Stimulated activated CD8-positive, alpha-beta memory T cell treated with anti-CD3 and anti-CD28 coated beads, Interleukin-12 subunit alpha, Interleukin-12 subunit beta, amount 100 ng/mL, for 24 hours (primary cell): ENCODE measurements around the gene PADI1.

Experiments
- DNase-seq: peaks from one replicate; pipeline ENCODE4 v3.0.0-alpha.2; 2020; ENCODE audit errors: extremely low read depth

Gene PADI1

DNA sequence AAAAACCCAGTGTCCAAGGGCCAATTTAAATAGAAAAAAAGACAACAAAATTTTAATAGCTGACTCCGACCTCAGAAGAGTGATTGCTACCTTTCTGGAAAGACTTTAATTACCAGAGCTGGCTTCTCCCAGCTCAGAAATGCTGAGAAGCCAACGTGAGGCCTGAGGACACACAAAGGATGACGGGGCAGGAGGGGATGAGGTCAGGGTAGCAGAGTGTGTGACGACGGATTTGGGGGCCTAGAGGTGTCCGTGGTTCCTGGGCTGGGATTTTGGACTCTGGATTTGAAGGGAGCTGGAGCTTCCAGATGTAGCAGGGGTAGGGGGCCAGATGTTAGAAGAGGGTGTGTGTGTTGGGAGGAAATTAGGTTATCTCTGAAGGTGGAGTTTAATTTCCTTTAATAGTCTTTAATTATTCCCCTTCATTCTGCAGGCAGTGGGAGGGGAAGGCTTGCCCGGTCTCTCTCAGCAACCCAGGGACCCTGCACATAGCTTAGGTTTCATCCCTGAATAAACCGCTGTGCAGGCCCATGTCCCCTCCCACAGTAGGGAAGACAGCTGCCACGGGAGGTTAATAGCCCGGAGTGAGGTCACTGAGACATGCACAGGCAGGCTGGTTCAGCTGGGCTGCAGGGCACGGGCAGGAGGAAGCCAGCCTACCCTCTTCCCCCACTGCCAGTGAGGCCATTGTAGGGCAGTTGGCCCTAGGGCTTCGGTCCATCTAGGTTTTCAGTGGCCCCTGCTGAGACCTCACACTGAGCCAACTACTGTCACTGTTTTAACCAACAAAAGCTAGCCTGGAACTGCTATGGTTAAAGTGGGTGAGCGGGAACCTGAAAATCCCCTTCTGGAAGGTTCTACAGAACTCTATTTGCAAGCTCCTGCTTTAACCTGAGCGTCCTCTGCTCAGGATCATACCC lies 40.2 kb downstream of the PADI1 start:
- no peak for DNase-seq

- DNase-seq: no peak
Measured at GRCh38 chr1:17245816-17246325, 40.9 kb downstream of the PADI1 start.

DNA sequence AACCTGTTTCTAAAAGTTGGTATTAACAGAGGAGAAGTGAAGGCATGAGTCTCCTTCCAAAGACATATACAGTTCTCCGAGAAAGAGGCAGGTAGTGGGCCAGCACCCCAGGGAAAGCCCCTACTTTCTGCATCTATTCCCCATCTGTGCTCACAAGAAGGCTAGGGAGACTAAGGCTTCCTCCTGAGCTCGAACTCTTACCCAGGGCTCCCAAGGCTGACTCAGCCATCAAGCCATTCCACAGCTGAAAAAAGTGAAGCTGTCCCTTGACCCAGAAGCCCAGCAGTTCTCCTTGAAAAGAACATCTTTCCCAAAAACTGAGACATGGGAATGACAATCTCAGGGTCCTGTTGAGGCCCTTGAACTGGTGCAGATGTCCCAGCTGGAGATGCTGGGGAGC lies 42.0 kb downstream of the PADI1 start:
- no peak for DNase-seq

GRCh38 chr1:17248781-17249180 lies 43.9 kb downstream of the PADI1 start, which contains the start of gene PADI3:
TSS of gene PADI3 (plus strand) at chr1:17249098. CDS start at chr1:17249138, 40 bp downstream.
- no peak for DNase-seq

- no peak for DNase-seq
Measured at GRCh38 chr1:17250601-17251000, 45.7 kb downstream of the PADI1 start.

DNA sequence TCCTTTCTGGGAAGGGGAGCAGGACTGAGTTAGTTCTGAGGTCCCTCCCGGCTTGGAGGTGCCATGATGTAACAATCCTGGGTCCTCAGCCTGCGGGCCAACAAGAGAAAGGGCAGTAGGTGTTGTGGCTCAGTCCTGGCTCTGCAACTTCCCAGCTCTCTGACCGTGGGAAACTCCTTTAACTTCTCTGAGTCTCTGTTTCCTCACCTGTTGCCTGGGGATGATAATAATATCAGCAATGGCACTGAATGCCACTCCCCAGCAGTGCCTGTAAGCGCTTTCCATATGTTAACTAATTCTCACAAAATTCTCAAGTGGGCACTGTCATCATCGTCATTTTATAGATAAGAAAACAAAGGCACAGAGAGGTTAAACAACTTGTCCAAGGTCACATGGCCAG lies 46.3 kb downstream of the PADI1 start:
- no peak for DNase-seq

- DNase-seq: no peak
Measured at GRCh38 chr1:17251701-17252376, 46.9 kb downstream of the PADI1 start.

- no peak for DNase-seq
Measured at GRCh38 chr1:17255336-17255735, 50.4 kb downstream of the PADI1 start.

DNA sequence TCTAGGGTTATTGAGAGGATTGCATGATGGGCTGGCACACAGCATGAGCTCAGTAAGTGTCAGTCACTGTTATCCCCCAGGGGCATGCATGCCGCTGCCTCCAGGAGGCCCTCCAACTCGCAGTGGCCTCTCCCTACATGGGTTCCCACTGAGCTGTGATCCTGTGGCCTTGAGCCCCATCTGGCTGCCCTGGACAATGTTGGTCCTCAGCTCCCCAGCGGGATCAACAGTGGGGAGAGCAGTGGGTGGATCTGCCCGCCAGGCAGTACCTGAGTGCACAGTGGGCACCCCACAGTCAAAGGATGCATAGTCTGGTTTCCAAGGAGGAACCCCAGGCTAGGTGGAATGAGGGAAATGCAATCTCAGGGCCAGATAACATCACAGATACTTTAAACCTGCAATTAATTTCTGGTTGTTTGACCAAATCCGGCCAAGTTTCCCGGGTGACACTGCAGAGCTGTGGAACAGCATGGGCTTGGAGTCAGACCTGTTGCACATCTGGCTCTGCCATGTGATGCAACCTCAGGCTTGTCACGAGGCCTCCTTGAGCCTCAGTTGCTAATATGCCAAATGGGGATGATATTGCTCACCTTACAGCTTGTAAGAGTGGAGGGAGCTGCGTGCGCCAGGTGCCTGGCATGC lies 53.3 kb downstream of the PADI1 start:
- no peak for DNase-seq

GRCh38 chr1:17258758-17259130 lies 53.8 kb downstream of the PADI1 start:
- no peak for DNase-seq

GRCh38 chr1:17259233-17259873 lies 54.4 kb downstream of the PADI1 start:
- DNase-seq: no peak

GRCh38 chr1:17260264-17260663 lies 55.3 kb downstream of the PADI1 start:
- DNase-seq: no peak

- DNase-seq: no peak
Measured at GRCh38 chr1:17260738-17261137, 55.8 kb downstream of the PADI1 start.

GRCh38 chr1:17263936-17264335 lies 59.0 kb downstream of the PADI1 start:
- no peak for DNase-seq

GRCh38 chr1:17264470-17264869 lies 59.5 kb downstream of the PADI1 start:
- DNase-seq: no peak

DNA sequence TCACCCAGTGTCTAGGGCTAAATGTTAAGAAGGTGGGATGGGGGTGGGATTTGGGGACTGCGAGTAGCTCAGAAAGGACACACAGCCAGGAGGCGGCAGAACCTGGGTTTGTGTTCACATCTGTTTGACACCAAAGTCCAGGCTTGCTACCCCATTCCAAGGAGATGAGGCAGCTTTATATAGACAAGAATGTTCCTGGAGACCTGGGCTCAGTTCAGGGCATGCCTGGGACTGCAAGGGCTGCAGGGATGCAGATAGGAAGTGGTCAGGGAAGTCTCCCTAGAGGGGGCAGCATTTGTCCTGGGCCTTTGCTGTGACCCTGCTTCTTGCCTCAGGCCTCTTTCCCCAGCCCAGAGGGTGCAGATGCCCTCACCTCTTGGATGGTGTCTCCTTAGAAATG lies 60.2 kb downstream of the PADI1 start:
- no peak for DNase-seq

- DNase-seq: no peak
Measured at GRCh38 chr1:17265950-17266349, 61.0 kb downstream of the PADI1 start.

DNA sequence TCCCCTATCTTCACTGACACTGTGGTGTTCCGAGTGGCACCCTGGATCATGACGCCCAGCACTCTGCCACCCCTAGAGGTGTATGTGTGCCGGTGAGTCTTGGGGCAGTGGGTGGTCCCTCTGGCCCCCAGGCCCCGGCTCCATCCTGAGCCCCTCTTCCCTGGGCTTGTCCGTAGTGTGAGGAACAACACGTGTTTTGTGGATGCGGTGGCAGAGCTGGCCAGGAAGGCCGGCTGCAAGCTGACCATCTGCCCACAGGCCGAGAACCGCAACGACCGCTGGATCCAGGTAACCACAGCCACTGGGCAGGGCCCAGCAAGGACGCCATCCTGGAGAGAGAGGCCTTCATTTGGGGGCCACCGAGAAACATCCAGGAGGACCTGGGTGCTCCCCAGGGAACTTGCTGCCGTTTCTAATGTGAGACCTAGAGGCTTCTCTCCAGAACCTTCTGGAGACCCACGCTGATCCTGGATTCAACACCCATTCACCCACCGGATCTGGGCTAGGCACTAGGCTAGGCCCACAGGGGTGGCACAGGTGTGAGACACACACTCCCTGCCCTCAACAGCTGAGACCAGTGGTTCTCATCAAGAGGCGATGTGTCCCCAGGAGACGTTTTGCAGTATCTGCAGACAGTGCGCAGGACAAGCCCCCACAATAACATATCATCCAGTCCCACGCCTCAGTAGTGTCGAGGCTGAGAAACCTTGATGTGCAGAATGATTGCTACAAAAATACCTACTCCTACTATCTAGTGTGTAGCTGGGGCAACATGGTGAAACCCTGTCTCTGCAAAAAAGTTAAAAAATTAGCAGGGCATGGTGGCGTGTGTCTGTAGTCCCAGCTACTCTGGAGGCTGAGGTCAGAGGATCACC lies 66.2 kb downstream of the PADI1 start:
- no peak for DNase-seq

DNA sequence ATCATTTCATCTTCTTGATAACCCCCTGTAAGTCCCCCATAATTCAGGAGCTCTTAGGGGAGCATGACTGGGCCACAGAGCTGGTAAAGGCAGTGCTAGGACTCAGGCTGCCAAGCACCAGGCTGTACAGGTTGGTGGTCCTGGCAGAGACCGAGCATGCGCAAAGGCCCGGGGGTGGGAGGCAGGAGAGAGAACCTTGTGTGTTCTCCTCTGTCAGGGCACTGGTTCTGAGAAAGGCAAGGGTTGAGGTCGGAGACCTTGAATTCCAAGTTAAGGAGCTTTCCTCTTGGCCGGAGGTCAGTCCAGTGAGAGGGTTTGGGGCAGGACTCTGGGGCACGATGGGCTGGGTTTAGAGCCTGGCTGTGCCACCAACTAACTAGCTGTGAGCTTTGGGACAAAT lies 67.1 kb downstream of the PADI1 start:
- DNase-seq: no peak

GRCh38 chr1:17272646-17273045 lies 67.7 kb downstream of the PADI1 start:
- no peak for DNase-seq

DNA sequence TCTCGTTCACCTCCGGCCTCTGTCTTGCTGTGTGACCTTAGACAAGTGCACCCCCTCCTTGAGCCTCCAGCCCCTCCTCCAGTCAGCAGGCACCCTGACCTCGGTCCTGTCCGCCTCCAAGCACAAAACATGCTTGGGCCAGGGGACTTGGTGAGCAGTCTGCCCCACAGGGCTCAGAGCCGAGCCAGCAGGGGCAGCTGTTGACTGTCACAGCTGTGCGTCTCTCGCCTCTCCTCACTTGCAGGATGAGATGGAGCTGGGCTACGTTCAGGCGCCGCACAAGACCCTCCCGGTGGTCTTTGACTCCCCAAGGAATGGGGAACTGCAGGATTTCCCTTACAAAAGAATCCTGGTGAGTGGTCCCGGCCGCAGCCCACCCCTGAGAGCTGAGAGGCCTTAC lies 68.2 kb downstream of the PADI1 start:
- DNase-seq: no peak
